PC-3 (cell line): ENCODE data around the gene FAM171A1.

Experiments used
- EZH2 ChIP-seq: fragments of 300-600 bp; sonication (generic); IDR thresholded peaks from one replicate; pipeline ENCODE4 v1.6.1; 2017; ENCODE audit warnings: antibody characterized with exemption, mild to moderate bottlenecking, low read length; ENCODE audit not compliant: unreplicated experiment
- TF ChIP-seq, protein P1 (sequence below): fragments of 300-600 bp; sonication (generic); conservative IDR thresholded peaks from 2 replicates; pipeline ENCODE4 v1.5.1; 2017; ENCODE audit warnings: antibody characterized with exemption, low read depth, mild to moderate bottlenecking, low read length

DNA sequence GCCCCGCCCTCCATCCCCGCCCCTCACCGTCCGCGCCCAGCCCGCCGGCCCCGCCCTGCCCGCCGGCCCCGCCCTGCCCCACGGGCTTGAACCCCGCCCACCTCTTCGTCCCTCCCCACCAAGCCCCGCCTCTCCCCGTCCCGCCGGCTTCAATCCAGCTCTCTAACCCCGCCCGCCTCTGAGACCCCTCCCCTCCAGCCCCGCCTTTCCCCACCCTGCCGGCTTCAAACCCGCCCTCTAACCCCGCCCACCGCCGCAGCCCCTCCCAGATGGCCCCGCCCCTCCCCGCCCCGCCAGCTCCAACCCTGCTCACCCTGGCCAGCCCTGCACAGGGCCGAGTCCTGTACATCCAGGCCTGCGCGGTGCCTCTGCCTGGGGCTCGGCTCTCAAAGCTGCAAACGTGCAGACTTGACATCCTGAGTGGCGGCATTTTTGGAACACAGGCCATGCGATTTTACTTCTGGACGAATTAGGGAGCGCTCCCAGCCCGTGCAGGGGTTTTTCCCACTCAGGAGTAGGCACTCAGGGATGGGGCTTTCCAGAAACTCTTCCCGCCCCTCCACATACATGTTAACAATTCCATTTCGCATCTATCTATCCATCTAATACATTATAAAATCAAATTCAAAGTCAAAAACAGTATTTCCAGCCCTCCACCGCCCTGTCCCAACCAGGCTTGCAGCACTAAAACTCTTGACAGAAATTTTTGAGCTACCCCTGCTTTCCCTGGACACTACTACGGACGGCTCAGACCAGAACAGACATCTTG lies 202.1 kb downstream of the FAM171A1 start:
- no peak for TF ChIP-seq EZH2
- TF ChIP-seq, protein P1, sequence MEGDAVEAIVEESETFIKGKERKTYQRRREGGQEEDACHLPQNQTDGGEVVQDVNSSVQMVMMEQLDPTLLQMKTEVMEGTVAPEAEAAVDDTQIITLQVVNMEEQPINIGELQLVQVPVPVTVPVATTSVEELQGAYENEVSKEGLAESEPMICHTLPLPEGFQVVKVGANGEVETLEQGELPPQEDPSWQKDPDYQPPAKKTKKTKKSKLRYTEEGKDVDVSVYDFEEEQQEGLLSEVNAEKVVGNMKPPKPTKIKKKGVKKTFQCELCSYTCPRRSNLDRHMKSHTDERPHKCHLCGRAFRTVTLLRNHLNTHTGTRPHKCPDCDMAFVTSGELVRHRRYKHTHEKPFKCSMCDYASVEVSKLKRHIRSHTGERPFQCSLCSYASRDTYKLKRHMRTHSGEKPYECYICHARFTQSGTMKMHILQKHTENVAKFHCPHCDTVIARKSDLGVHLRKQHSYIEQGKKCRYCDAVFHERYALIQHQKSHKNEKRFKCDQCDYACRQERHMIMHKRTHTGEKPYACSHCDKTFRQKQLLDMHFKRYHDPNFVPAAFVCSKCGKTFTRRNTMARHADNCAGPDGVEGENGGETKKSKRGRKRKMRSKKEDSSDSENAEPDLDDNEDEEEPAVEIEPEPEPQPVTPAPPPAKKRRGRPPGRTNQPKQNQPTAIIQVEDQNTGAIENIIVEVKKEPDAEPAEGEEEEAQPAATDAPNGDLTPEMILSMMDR, result no peak
